ENCODE results near the gene P2RY13. TPM values are rescaled to one million over a fixed set of nuclear protein-coding genes. Genes with fewer than 3 reads are reported as not detected.

P2RY13 gene
- total RNA-seq (ENCODE audit: low replicate concordance), result not detected in 2 replicates

DNA sequence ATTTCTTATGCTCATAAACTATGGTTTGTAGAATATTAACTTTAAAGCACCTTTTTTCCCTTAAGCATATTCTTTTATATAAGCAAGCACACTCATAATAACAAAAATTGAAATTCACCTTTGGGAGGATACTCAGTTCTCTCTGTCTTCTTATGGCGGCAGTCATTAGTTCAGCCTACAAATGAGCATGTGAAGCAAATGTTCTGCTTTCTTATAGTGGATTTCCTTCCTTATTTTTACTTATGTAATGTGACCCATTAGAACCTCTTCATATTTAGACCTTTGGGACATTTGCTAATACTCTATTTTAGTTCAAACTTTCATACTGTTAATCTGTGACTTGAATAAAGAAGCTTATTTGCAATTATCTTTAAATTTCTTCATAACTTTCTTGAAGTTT is at the start of gene P2RY13:
Gene P2RY13 (minus strand): TSS at position 187 of the 400 bp plus-strand sequence. CDS start 21 bp downstream, at position 166.

DNA sequence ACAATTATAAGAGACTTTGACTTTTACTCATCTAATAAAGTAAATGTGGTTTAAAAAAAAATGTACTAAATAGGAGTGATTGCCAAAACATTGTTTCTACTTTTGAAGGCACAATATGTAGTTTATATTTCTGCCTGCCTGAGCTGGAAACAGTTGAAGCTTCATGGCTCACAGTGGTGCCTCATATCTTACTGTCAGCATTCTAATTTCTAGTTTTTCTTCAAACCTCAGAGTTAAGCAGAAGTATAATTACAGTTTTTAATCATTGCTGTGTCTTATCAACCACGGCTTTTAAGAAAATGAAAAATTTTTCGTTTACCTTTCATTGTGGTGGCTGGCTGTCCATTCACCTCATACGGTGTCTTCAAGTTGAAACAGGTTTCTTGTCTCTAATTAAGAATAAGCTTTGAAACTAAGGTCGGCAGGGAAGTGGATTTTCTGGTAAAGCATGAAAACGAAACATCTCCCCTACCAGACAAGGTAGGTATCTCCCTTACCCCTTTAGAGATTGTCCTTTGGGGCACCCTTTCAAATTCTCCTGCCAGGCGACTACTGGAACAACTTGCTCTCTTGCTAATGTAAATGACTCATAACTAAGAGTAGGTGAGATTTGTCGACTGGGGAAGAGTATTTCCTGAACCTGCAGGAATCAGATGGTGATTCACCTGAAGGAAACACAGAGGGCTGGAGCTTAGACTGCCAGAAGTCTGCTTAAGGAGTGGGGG is 12.9 kb downstream of the P2RY13 start, which contains the start of gene GPR87:
Gene GPR87 (minus strand): TSS at position 554 of the 725 bp plus-strand sequence. CDS start 16,720 bp downstream, outside the sequence.

DNA sequence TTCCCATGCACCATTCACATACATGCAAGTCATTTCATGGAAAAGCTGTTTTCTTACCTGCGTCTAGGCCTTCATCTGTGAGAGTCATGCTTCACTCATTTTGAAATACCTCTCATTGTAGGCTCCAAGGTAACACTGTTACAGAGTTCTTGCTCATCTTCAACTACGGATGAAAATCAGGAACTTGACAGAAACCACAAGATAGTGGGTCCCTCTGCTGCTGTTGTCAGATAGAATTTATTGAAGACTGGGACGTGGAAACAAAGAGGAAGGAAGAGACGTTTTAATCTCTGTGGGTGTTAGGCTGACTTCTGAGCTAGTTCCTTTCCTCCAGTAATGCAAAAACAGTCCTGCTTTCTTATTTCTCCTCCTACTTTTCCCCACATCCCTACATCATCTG is 51.1 kb downstream of the P2RY13 start, which contains the start of gene P2RY14:
Gene P2RY14 (minus strand): TSS at position 313 of the 400 bp plus-strand sequence. CDS start 64,226 bp downstream, outside the sequence.

Other genes starting within 250 kb of the P2RY13 start
- gene MED12L, start 243.9 kb downstream of the P2RY13 start, total RNA-seq (ENCODE audit: low replicate concordance), result 0.30 and 0.70 TPM in 2 replicates
- not detected in 2 replicates for gene GPR171, start 126.3 kb downstream of the P2RY13 start, total RNA-seq (ENCODE audit: low replicate concordance)
- gene P2RY14, start 51.0 kb downstream of the P2RY13 start, total RNA-seq (ENCODE audit: low replicate concordance), result not detected in 2 replicates
- gene GPR87, start 12.7 kb downstream of the P2RY13 start, total RNA-seq (ENCODE audit: low replicate concordance), result not detected in 2 replicates
- gene P2RY12, start 55.2 kb upstream of the P2RY13 start, total RNA-seq (ENCODE audit: low replicate concordance), result 0.35 TPM in 1 of 2 replicates, not detected in the other
- gene IGSF10, start 131.5 kb upstream of the P2RY13 start, total RNA-seq (ENCODE audit: low replicate concordance), result 0.15 and 18.5 TPM in 2 replicates